ENCODE data around the gene CDC25B.

DNA sequence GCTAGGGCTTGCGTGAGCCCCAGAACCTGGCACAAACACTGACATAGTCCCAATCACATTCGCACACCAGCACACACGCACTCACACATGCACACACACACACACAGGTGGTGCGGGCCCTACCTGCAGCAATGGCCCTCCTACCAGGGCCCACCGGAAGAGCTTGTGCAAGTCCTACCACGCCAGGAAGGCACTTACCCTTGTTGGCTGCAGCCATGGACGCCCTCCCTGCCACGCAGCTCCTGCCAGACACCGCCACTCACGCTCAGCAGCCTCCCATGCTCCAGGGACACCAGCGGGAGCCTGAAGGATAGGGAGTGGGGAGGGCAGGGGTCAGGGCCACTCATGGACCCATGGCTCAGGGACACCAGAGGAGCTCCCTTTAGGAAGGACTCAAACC, 36.2 kb upstream of the CDC25B start:
- TF ChIP-seq, protein P1, sequence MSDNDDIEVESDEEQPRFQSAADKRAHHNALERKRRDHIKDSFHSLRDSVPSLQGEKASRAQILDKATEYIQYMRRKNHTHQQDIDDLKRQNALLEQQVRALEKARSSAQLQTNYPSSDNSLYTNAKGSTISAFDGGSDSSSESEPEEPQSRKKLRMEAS (IDR thresholded peaks at IDR 0.05) = no peak
- TF ChIP-seq EGR1 (IDR thresholded peaks at IDR 0.05) (no peak), CEBPB (IDR thresholded peaks at IDR 0.05) (no peak), TAF1 (IDR thresholded peaks at IDR 0.05; ENCODE audit: low read depth) (no peak)

Data from Ishikawa (cell line).